HG03196 (cell line): ENCODE measurements around the gene SEMA5B.

Experiments
- ATAC-seq: cut with Tn5 transposase; IDR thresholded peaks from one replicate; pipeline ENCODE4 v1.9.1; 2021; ENCODE audit not compliant: unreplicated experiment

The SEMA5B gene

GRCh38 chr3:122947738-122948137, 79.8 kb downstream of the SEMA5B start:
- ATAC-seq: no peak

- no peak for ATAC-seq
These were observed 80.4 kb downstream of the SEMA5B start for GRCh38 chr3:122947196-122947595.

- no peak for ATAC-seq
These were observed 81.4 kb downstream of the SEMA5B start for GRCh38 chr3:122946185-122946584.

- no peak for ATAC-seq
These were observed 82.3 kb downstream of the SEMA5B start for GRCh38 chr3:122945230-122945629.

- no peak for ATAC-seq
These were observed 82.8 kb downstream of the SEMA5B start for GRCh38 chr3:122944671-122945161.

GRCh38 chr3:122943828-122944190, 83.8 kb downstream of the SEMA5B start:
- ATAC-seq: no peak

- no peak for ATAC-seq
These were observed 84.4 kb downstream of the SEMA5B start for GRCh38 chr3:122942937-122943827.

- ATAC-seq: no peak
These were observed 85.3 kb downstream of the SEMA5B start for GRCh38 chr3:122942239-122942638.

- no peak for ATAC-seq
These were observed 86.0 kb downstream of the SEMA5B start for GRCh38 chr3:122941228-122942206.

GRCh38 chr3:122940628-122941086, 86.9 kb downstream of the SEMA5B start:
- no peak for ATAC-seq

- no peak for ATAC-seq
These were observed 88.7 kb downstream of the SEMA5B start for GRCh38 chr3:122938783-122939425.

GRCh38 chr3:122937745-122938144, 89.8 kb downstream of the SEMA5B start:
- ATAC-seq: no peak

- ATAC-seq: no peak
These were observed 90.6 kb downstream of the SEMA5B start for GRCh38 chr3:122936986-122937385.

GRCh38 chr3:122936335-122936734, 91.2 kb downstream of the SEMA5B start:
- ATAC-seq: no peak

- no peak for ATAC-seq
These were observed 93.3 kb downstream of the SEMA5B start for GRCh38 chr3:122934251-122934650.

- no peak for ATAC-seq
These were observed 95.2 kb downstream of the SEMA5B start for GRCh38 chr3:122932251-122932967.

GRCh38 chr3:122931636-122932035, 95.9 kb downstream of the SEMA5B start:
- ATAC-seq: no peak

GRCh38 chr3:122930063-122930997, 97.2 kb downstream of the SEMA5B start:
- no peak for ATAC-seq
